NCI-H748 treated with DMSO at 0.1 percent for 48 hours (cell line): ENCODE results near the gene TLE2.
"Not testable (repeated sequence)": the region's sequence is repeated elsewhere in the genome, so short reads cannot be mapped to it uniquely, and the experiment has no call there.

Experiments used
- DNase-seq: peaks from one replicate; lab custom pipeline; 2025; lab: John Stamatoyannopoulos, UW

The TLE2 gene

GRCh38 chr19:3055741-3056416 is 26.8 kb upstream of the TLE2 start:
- DNase-seq = peak; percentile 3

- DNase-seq = no peak
Measured at GRCh38 chr19:3054972-3055740, 26.1 kb upstream of the TLE2 start.

GRCh38 chr19:3054265-3054971 is 25.3 kb upstream of the TLE2 start:
- DNase-seq = no peak

- no peak for DNase-seq
Measured at GRCh38 chr19:3053780-3054179, 24.7 kb upstream of the TLE2 start.

GRCh38 chr19:3053218-3053621 is 24.1 kb upstream of the TLE2 start:
- no peak for DNase-seq

- not testable (repeated sequence) for DNase-seq
Measured at GRCh38 chr19:3050016-3050415, 20.9 kb upstream of the TLE2 start.

- no peak for DNase-seq
Measured at GRCh38 chr19:3049089-3049488, 20.0 kb upstream of the TLE2 start.

GRCh38 chr19:3048190-3048533 is 19.1 kb upstream of the TLE2 start:
- no peak for DNase-seq

- peak; percentile 72 for DNase-seq
Measured at GRCh38 chr19:3047496-3048189, 18.6 kb upstream of the TLE2 start.

- DNase-seq = peak; percentile 59
Measured at GRCh38 chr19:3046698-3047495, 17.8 kb upstream of the TLE2 start.

- no peak for DNase-seq
Measured at GRCh38 chr19:3045885-3046697, 17.0 kb upstream of the TLE2 start.

GRCh38 chr19:3045191-3045590 is 16.1 kb upstream of the TLE2 start:
- no peak for DNase-seq

GRCh38 chr19:3042621-3043267 is 13.7 kb upstream of the TLE2 start:
- DNase-seq = no peak

GRCh38 chr19:3041761-3042620 is 12.9 kb upstream of the TLE2 start:
- DNase-seq = no peak

GRCh38 chr19:3041327-3041726 is 12.2 kb upstream of the TLE2 start:
- no peak for DNase-seq

- DNase-seq = no peak
Measured at GRCh38 chr19:3039641-3040077, 10.6 kb upstream of the TLE2 start.

- DNase-seq = no peak
Measured at GRCh38 chr19:3039125-3039524, 10.0 kb upstream of the TLE2 start.

GRCh38 chr19:3038214-3038613 is 9.1 kb upstream of the TLE2 start:
- DNase-seq = no peak

GRCh38 chr19:3036977-3037544 is 8.0 kb upstream of the TLE2 start:
- DNase-seq = not testable (repeated sequence)
